Activated CD8-positive, alpha-beta memory T cell treated with anti-CD3 and anti-CD28 coated beads for 36 hours (primary cell): ENCODE results near the gene SSB. TPM values are rescaled to one million over a fixed set of nuclear protein-coding genes. Genes with fewer than 3 reads are reported as not detected.
"Not testable (repeated sequence)": the region's sequence is repeated elsewhere in the genome, so short reads cannot be mapped to it uniquely, and the experiment has no call there.

Experiments
- CTCF ChIA-PET: fragments of 350-600 bp; sonication (Branson Sonifier 250); formaldehyde crosslinking; loops from one replicate; lab custom pipeline; 2021; ENCODE audit warnings: antibody characterized with exemption; lab: Charles Lee
- POLR2A ChIA-PET: fragments of 350-600 bp; sonication (Branson Sonifier 250); formaldehyde crosslinking; loops from one replicate; lab custom pipeline; 2021; ENCODE audit warnings: antibody characterized with exemption; lab: Charles Lee
- total RNA-seq, 2 experiments: library from RNA; stranded (reverse); gene quantifications; one replicate each; pipeline ENCODE4 v1.2.3, GENCODE V29; 2021

SSB gene
- total RNA-seq, 2 experiments from 2014 or later: 103 to 111 TPM

DNA sequence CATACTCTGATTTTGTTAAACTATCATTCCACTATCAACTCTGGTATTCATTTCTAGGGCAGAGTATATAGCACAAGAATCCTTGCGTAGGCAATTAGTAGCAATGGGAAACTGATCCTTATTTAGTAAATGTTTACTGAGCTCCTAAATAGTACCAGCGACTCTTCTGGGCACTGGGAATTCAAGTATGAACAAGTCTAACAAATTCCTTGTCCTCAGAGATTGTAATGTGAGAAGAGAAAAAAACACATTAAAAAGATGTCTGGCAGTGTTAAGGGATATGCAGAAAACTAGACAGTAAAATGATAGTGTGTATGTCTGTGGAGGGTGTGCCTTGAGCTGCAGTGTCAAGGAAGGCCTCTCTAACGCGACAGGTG, 25.3 kb downstream of the SSB start:
- ChIA-PET POLR2A (no interaction called here), CTCF (interaction anchor here (0.6 to 1.3 kb wide), 3 partner anchors 10 to 75 kb away, joined by 3 to 4 read pairs (median 3); no protein-coding TSS in a partner anchor)

DNA sequence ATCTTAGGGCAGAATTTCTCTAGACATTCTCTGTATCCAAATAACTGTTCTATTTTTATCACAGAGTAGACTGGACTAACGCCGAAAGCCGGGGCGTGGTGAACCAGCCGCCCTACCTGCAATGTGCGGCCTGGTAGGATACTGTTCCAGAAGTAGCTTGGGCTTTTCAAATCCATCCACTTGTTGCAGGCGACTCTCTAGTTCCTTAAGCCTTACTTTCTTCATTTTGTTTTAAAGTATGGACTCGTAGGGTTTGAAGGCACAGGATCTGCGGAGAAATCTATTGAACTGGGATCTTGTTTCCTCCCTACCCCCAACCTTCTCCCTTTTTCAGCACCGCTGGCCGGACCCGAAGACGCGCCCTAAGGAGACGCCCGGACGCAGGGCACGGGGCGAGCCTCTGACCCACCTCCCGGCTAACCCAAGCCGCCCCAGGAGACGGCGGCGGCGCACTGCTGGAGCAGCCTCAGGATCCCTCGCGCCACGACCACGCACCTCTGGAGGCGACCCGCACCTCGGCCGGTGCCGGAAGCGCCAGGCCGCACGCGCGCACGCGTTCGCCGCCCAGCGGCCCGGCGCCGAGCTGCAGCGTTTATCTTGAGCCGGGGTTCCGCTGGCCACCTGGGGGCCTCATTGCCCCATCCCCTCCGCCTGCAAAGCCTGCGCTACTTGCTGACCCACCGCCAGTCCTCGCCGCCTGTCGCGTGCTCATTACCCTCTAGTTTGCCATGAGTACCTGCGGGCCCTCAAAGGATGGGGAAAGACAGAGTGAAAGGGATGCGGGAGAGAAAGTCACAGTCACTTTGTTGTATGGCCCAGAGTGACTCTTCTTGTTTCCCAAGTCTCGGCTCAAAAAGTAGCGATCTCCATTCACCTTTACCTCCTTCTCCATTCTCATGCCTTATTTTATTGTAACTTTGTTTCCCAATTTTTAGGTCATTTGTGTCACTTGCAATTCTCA, 26.0 kb downstream of the SSB start, which contains the start of gene METTL5:
Gene METTL5, minus strand, starts transcription at position 533 of the 961 bp plus-strand sequence. Its CDS starts 308 bp downstream, at position 225.
- POLR2A ChIA-PET: interaction anchor here (0.6 to 0.7 kb wide), 2 partner anchors 9 to 378 kb away, joined by 3 read pairs; no protein-coding TSS in a partner anchor
- CTCF ChIA-PET: interaction anchor here (0.7 to 1.3 kb wide), 4 partner anchors 9 to 93 kb away, joined by 3 to 4 read pairs (median 3); no protein-coding TSS in a partner anchor

DNA sequence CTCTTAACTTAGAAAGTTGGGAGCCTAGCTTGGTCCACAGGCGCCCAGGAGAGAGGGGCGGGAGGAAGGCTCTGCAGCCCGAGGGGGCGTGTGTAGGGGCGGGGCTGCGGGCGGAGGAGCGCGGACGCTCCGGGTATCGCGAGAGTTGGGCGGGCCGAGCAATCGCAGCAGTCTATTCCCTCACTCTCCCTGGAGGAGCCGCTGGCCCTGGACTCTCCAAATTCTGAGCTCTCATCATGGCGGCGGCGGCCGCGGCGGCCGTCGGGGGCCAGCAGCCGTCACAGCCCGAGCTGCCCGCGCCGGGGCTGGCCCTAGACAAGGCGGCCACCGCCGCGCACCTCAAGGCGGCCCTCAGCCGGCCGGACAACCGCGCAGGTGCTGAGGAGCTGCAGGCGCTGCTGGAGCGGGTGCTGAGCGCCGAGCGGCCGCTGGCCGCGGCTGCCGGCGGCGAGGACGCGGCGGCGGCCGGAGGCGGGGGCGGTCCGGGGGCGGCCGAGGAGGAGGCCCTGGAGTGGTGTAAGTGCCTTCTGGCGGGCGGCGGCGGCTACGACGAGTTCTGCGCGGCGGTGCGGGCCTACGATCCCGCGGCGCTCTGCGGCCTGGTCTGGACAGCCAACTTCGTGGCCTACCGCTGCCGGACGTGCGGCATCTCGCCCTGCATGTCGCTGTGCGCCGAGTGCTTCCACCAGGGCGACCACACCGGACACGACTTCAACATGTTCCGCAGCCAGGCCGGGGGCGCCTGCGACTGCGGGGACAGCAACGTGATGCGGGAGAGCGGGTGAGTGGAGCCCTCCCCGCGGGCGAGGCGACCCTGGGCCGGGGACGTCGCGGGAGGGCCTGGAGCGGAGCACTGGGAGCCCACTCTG, 28.8 kb downstream of the SSB start, which contains the start of gene UBR3:
Gene UBR3, plus strand, starts transcription at position 183 of the 869 bp plus-strand sequence. Its CDS starts 54 bp downstream, at position 237.
- POLR2A ChIA-PET: interaction anchor here (0.5 to 2.3 kb wide), 6 partner anchors 18 to 242 kb away, joined by 3 to 7 read pairs (median 3); partner anchors contain the start of gene SSB
- CTCF ChIA-PET: interaction anchor here (1.2 to 2.1 kb wide), 4 partner anchors 12 to 101 kb away, joined by 3 to 8 read pairs (median 5); partner anchors contain the start of gene SSB

DNA sequence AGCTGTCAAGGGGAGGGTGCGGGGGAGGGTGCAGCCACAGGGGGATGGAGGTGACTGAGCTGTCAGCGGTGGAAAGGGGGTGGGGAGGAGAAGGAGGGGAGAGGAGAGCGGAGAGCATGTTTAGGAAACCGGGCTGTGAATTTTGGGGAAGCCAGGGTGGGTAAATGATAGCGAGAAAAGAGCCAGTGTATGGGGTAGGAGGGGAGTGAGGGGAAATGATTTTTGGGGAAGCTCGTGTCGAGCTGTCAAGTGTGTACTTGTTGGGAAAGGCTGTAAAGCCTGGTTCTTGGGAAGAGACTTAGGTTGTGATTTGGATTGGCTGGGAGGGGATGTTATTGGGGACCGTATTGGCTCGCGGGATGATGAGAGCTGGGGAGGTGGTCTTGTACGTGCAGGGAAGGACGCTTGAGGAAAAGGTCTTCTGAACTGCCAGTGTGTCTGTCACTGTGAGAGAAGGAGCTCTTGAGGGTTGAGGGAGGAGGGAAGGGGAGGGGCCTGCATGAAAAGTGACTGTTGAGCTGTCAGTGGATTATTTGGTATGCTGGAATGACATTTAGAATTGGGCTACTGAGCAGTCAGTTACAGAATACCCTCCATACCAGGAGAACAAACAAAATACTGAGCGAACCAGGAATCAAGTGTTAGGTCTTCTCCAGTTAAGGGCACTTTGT, 29.6 kb downstream of the SSB start:
- ChIA-PET POLR2A (interaction anchor here (0.5 to 2.3 kb wide), 6 partner anchors 17 to 243 kb away, joined by 3 to 7 read pairs (median 3); partner anchors contain the start of gene SSB), CTCF (interaction anchor here (1.2 to 2.1 kb wide), 4 partner anchors 12 to 100 kb away, joined by 3 to 8 read pairs (median 4); partner anchors contain the start of gene SSB)

DNA sequence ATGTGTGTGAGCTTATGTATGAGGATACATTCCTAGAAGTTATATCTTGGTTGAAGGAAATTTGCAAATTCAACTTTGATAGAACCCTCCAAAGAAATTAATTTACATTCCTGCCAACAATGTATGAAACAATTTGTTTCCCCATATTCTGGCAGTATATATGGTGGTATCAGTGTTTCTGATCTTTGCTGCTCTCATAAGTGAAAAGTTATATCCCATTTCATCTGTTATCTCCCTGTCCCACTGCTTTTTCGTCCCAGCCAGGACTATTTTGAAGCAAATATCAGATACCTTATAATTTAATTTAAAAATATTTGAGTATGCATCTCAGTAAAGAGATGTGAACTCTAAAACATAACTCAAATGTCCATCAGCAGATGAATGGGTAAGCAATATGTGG, 35.7 kb downstream of the SSB start:
- ChIA-PET POLR2A (no interaction called here), CTCF (interaction anchor here (1.4 kb wide), 1 partner anchor 10 kb away, joined by 3 read pairs; the partner anchor contains the start of gene METTL5)

DNA sequence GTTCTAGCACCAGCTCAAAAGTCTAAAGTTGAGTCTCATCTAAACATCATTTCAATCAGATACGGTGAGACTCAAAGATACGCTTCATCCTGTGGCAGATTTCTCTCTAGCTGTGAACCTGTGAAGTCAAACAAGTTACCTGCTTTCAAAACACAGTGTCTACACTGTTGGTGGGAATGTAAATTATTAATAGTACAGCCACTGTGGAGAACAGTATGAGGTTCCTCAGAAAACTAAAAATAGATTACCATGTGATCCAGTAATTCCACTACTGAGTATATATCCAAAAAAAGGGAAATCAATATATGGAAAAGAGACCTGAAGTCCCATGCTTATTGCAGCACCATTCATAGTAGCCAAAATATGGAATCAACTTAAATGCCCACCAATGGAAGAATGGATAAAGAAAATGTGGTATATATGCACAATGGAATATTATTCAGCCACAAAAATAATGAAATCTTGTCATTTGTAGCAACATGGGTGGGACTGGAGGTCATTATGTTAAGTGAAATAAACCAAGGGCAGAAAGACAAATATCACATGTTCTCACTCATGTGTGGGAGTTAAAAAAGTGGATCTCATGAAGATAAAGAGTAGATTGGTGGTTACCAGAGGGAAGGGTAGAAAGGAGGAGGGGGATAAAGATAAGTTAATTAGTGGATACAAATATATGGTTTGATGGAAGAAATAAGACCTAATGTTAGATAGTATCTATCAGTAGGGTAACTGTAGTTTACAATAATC, 40.2 kb downstream of the SSB start:
- ChIA-PET CTCF (no interaction called here), POLR2A (no interaction called here)

DNA sequence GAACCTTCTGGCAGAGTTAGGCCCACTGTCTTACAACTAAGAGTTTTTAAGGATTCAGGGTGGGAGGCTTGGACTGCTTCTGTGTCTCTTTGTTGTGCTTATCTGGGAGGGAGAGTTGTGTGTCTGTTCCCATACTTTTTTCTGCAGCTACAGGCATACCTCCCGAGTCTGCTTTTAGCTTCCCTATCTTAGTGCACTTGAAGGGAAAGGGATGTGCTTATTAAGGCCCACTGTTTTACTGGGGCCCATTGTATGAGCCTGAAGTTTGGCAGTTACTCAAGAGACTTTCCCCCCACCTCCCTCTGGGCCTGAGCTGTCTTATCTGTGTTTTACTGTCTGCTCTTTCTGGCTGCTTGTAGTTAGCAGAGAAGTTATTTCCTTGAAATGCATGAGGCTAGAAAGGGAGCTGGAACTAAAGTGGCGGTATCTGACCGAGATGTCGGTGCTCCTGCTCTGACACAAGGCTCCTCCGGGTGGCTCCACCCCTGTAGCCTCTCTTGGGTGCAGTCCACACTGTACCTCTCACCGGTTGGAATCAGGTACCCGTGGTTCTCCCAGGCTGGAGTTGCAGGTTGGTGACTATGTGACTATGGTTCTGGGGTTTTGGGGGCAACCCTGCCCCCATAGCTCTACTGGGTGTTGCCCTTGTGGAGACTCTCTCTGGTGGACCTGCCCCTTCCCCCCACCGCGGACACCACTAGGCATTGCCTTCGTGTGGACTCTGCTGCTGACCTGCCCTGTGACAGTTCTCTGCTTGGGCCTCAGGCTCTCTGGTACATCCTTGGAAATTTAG, 41.5 kb downstream of the SSB start:
- ChIA-PET CTCF (interaction anchor here (0.8 kb wide), 1 partner anchor 11 kb away, joined by 3 read pairs; no protein-coding TSS in a partner anchor), POLR2A (no interaction called here)

DNA sequence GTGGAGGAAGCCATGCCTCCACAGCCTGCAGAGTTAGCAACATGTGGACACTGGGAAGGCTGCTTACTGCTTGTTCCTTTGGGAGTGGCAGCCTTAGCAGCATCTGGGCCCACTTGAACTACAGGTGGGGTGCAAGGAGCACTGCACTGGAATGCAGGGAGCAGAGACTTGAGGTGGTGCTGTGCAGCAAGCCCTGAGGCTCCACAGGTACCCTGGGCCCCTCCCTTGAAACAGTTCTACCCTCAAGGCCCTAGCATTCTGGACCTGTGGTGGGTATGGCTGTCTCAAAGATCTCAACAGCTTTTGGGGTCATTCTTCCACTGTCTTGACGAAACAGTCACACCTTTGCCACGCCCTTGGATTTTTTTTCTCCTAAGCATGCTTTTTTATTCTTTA, 42.1 kb downstream of the SSB start:
- ChIA-PET POLR2A (no interaction called here), CTCF (interaction anchor here (0.8 kb wide), 1 partner anchor 12 kb away, joined by 3 read pairs; no protein-coding TSS in a partner anchor)

DNA sequence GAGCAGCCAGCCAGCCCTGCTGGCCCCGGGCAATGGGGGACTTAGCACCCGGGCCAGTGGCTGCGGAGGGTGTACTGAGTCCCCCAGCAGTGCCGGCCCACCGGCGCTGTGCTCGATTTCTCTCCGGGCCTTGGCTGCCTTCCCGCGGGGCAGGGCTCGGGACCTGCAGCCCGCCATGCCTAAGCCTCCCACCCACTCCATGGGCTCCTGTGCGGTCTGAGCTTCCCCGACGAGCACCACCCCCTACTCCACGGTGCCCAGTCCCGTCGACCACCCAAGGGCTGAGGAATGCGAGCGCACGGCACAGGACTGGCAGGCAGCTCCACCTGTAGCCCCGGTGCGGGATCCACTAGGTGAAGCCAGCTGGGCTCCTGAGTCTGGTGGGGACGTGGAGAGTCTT, 43.0 kb downstream of the SSB start:
- CTCF ChIA-PET, POLR2A ChIA-PET: not testable (repeated sequence)

DNA sequence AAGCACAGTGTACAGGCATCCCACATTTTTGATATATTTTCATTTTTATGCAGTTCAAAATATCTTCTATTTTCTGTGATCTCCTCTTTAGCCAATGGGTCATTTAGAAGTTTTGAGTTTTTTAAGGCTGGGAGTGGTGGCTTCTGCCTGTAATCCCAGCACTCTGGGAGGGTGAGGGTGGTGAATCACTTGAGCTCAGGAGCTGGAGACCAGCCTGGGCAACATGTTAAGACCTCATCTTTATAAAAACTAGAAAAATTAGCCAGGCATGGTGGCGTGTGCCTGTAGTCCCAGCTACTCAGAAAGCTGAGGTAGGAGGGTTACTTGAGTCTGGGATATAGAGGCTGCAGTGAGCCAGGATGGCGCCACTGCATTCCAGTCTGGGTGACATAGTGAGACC, 46.3 kb downstream of the SSB start:
- CTCF ChIA-PET: no interaction called here
- POLR2A ChIA-PET: interaction anchor here (0.6 kb wide), 1 partner anchor 17 kb away, joined by 3 read pairs; no protein-coding TSS in a partner anchor

DNA sequence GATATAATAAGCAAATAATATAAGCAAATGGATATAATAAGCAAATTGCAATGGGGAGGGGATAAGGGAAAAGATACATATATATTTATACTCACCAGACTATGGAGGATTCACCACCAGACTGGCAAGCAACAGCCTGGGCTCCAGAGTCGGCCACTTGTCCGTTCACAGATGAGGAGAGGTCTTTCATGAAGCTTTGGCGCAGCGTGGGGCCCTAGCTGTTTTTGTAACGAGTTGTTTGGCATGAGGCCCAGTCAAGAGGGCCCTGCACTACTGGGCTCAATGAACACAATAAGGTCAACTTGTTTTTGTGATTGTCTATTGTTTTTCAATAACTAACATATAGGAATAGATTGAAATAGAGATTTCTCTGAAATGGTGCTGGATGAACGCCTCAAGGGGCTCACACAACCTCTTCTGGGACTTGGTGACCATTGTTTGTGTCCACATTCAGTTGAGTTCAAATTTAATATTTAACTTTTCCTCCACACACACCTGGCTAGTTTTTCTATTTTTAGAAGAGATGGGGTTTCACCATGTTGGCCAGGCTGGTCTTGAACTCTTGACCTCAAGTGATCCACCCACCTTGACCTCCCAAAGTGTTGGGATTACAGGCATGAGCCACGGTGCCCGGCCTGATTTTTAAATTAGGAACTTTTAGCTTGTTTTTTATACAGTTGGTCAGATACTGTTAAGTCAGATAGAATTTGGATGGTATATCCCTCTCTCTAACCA, 50.5 kb downstream of the SSB start:
- CTCF ChIA-PET: interaction anchor here (0.7 to 1.3 kb wide), 3 partner anchors 34 to 202 kb away, joined by 3 read pairs; no protein-coding TSS in a partner anchor

DNA sequence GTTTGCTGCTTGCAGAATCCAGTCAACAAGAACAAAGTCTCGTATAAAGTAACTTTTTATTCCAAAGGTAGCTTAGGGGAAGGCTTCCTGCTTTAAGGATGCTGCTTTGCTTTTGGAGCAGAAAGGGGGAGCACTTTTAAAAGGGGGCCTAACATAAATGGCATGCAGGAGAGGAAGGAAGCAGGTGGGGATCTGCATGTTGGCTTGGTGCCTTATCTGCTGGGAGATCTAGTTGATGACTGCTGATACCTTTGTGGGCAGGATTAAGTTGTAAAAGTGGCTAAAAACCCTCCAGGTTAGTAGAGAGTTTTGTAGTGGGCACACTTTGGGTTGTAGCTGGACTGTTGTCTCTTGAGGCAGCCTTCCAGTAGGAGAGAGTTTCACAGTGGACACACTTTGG, 51.0 kb downstream of the SSB start:
- POLR2A ChIA-PET: no interaction called here
- CTCF ChIA-PET: interaction anchor here (1.3 kb wide), 1 partner anchor 33 kb away, joined by 3 read pairs; no protein-coding TSS in a partner anchor

More for the DNA sequence above, 50.5 kb downstream of the SSB start:
- POLR2A ChIA-PET: not testable (repeated sequence)

DNA sequence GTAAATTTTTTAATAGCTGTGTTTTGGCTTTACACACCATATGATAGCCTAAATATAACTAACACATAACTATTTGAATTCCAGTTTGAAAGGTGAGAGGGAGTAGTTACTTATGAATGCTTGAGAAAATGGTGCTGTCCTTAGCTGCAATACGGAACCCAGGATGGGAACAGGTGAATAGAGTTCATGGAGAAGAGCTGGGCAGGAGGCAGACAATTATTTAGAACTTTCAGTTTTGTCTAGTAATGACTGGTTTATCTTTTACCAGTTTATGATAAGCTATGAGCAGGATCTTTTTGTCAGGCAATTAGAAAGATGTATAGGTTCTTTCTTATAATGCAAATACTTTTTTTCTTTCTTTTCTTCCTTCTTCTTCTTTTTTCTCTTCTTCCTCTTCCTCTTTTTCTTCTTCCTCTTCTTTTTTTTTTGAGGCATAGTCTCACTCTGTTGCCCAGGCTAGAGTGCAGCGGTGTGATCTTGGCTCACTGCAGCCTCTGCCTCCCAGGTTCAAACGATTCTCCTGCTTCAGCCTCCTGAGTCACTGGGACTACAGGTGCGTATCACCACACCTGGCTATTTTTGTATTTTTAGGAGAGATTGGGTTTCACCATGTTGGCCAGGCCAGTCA, 54.5 kb downstream of the SSB start:
- CTCF ChIA-PET: interaction anchor here (0.7 kb wide), 1 partner anchor 183 kb away, joined by 4 read pairs; no protein-coding TSS in a partner anchor
- POLR2A ChIA-PET: interaction anchor here (0.7 kb wide), 1 partner anchor 82 kb away, joined by 11 read pairs; no protein-coding TSS in a partner anchor

DNA sequence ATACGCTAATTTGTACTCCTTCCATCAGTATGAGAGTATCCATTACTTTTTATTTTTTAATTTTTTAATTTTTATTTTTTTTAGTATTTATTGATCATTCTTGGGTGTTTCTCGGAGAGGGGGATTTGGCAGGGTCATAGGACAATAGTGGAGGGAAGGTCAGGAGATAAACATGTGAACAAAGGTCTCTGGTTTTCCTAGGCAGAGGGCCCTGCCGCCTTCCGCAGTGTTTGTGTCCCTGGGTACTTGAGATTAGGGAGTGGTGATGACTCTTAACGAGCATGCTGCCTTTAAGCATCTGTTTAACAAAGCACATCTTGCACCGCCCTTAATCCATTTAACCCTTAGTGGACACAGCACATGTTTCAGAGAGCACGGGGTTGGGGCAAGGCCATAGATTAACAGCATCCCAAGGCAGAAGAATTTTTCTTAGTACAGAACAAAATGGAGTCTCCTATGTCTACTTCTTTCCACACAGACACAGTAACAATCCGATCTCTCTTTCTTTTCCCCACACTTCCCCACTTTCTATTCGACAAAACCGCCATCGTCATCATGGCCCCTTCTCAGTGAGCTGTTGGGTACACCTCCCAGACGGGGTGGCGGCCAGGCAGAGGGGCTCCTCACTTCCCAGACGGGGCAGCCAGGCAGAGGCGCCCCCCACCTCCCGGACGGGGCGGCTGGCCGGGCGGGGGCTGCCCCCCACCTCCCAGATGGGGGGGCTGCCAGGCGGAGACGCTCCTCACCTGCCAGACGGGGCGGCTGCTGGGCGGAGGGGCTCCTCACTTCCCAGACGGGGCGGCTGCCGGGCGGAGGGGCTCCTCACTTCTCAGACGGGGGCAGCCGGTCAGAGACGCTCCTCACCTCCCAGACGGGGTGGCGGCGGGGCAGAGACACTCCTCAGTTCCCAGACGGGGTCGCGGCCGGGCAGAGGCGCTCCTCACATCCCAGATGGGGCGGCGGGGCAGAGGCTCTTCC, 56.9 kb downstream of the SSB start:
- POLR2A ChIA-PET: not testable (repeated sequence)

More for the DNA sequence above, 56.9 kb downstream of the SSB start:
- CTCF ChIA-PET: not testable (repeated sequence)
